A172 (cell line): ENCODE data around the gene SIGLEC10. TPM values are rescaled to one million over a fixed set of nuclear protein-coding genes. Genes with fewer than 3 reads are reported as not detected.
"Not testable (repeated sequence)": the region's sequence is repeated elsewhere in the genome, so short reads cannot be mapped to it uniquely, and the experiment has no call there.

Experiments
- DNase-seq: peaks from one replicate; pipeline ENCODE4 v3.0.0-alpha.2; 2015; ENCODE audit warnings: low spot score
- total RNA-seq: library from RNA; depleted of rRNA; stranded (reverse); fragments of >200 nt; shearing (Covaris generic); gene quantifications from 2 replicates; pipeline ENCODE4 v1.2.3, GENCODE V29; 2014; rRNA removed

The SIGLEC10 gene
- total RNA-seq: not detected in 2 replicates

- no peak for DNase-seq
These were observed at the start of gene SIGLEC10 for GRCh38 chr19:51417107-51417809. Gene SIGLEC10 (minus strand): TSS chr19:51417642. CDS start chr19:51417581, 61 bp downstream.

GRCh38 chr19:51466723-51467122 is 49.3 kb upstream of the SIGLEC10 start:
- DNase-seq: no peak

GRCh38 chr19:51463976-51464581 is 46.6 kb upstream of the SIGLEC10 start:
- not testable (repeated sequence) for DNase-seq

DNA sequence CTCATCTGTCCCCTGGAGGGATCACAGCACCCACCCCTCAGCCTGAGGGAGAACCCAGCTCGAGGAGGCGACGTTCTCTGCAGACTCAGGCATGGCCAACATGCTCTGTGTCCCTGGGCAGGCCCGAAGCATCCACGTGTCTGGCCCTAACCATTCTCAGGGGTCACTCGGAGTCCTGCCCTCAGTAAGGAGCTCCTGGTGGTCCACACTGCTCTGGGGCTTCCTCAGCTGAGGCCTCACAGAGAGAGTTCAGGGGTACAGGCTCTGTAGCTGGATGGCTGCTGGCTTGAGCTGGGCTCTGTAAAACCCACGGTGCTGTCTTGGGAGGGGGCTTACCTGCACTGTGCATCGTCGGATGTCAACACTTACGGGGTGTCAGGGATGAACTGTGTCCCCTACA is 45.2 kb upstream of the SIGLEC10 start:
- no peak for DNase-seq

GRCh38 chr19:51462276-51462675 is 44.8 kb upstream of the SIGLEC10 start:
- no peak for DNase-seq

DNA sequence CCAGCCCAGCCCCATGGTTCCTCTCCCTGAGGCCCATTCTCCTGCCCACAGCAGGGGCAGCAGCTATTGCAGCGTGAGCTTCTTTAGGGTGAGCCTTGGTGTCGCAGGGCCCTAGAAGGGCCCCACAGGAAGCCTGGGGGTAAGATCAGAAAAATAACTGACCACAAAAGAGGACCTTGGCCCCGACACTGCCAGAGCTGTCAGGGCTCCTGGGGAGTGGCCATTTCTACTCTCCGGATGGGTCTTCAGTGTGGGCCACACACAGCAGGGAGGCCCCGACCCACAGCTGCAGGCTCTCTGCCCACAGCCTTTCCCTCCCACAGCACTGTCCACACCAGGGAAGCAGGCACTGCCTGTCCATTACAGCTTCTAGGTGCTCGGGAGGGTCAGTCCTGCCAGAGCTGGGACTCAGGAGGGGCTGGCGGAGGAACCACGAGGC is 44.3 kb upstream of the SIGLEC10 start:
- DNase-seq: no peak

DNA sequence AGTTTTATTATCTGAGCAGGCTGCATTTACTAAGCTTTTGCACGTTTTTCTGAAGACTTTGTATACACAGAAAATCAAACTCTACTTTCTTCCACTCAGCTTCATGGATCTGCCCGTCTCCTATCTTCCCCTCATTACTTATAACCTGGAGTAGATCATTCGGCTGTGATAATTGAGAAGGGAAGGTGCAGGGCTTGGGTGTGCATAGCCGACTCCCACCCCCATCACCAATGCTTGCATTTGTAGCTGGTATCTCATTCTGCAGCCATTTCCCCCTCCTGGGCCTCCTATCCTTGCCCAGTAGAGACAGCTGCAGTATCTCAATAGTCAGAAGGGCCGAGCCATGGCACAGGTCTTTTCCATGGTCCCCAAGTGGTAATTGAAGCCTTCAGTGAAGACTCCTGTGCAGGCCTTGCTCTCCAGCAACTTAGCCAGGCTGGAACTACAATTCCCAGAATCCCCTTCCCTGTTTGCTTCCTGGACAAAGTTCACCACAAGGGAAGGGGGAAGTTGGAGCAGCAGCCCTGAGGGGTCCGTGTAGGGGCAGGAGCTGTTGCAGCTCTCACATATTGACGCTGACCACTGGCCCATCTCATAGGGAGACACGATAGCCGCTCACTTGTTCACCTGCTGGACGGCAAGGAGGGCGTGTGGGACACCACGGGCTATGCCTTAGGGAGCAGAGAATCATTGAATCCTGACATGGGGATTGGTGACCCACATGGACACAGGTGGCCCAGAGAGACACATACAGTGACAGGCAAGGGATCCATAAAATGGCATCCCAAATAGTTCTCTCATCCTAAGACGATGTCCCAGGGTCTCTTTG is 42.9 kb upstream of the SIGLEC10 start:
- no peak for DNase-seq

DNA sequence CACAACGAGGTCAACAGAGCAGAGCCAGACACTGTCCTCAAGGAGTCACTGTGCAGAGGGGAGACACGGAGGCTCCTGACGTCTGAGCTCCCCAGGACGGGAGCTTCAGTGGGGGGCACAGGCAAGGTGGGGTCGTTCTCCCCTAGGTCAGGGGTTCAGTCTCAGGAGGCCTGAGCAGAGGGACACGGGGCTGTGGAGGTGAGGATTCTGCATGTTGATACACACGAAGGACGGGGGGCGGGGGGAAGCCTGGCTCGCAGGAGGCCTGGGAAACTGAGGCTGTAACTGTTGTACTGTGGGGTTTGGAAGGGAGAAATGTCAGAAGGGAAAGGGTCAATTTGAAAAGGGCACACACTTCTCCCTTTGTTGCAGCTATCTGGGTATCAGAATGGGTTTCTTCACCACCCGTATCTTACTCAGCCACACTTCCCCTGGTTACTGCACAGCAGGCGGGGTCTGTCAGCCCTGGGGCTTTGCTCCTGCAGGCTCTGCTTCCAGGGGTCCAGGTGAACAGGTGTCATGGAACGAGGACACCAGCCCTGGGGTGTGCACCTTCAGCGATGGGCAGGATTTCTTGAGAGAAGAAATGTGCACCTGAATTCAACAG is 41.6 kb upstream of the SIGLEC10 start:
- DNase-seq: no peak

DNA sequence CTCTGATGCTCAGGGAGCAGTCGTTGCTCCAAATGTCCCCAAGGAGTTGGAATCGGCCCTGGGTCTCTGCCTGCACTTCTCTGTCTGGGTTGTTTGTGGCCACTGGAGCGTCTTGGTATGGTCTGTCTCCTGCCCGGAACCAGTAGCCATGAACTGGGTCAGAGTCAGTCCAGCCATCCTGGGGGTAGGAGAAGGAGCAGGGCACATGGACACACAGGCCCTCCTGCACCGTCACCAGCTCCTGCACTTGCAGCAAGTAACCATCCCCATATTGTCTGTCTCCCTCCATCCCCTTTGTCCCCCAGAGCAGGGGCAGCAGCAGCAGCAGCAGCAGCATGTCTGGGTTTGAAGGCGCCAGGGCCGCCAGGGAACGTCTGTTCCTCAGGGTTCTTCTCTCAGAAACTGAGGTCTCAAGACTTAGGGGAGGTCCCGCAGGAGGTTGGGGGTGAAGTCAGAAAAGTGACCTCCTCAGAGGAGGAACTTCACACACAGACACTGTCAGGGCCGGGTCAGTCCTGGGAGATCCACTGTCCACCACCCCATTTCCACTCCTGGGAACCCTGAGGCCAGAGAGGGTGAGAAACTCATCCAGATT is 40.7 kb upstream of the SIGLEC10 start, which contains the start of gene SIGLEC8:
TSS of gene SIGLEC8 (minus strand) at position 404 of the 595 bp plus-strand sequence. CDS start at position 337, 67 bp downstream.
- DNase-seq: no peak

DNA sequence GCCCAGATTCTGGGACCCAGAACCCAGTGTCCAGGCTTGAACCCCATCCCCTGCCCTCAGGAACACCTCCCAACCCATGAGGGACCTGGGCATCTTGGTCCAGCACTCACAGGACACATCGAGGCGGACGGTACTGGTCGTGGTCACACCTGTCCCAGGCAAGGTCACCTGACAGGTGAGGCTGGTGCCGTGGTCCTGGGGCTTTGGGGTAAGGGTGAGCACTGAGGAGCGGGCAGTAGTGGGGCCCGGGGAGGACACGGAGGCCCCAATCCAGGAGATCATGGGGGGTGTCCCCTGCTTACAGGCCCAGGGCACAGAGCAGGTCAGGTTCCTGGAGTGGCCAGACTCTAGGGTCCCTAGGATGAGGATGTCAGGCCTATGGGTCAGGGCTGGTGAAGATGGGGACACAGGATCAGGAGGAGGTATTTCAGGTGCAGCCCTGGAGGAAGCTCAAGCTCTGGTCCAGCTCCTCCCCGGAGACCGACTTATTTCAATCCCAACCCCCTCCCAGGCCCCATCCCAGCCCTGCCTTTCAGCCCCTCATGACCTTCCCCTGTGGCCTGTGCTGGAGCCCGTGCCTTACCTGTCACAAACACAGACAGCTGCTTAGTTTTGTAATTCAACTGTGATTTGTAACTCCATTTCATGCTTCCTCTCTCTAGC is 40.0 kb upstream of the SIGLEC10 start:
- no peak for DNase-seq

DNA sequence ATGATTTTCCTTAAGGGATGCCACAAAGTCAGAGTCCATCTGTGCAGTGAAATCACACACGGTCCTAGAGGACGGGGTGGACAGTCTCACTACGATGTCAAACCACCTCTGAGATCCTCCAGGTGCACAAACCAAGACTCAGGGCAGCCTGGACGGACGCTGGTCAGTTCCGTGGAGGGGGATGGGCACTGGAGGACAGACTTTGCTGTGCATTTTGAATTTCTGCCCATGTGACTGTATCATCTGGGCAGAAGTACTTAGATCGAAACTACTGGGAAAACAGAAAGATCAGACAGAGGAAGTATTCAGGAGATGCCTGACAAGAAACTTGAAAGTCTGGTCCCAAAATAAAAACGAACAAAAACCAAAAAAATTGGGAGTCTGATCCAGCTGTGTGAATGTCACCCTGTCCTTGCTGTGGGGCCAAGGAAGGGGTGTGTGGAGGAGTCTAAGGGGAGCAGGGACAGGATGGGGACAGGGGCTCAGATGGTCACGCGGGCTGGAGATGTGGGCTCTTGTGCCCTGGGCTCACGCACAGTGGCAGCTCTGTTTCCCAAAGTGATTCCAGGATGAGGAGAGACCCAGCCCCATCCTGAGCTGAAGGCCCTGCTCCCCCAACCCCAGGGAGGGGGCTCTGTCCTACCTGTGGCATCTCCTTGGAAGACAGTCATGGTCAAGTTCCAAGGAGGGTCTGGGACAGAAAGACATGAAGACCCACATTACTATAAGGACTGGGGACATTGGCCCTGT is 39.3 kb upstream of the SIGLEC10 start:
- DNase-seq: no peak

GRCh38 chr19:51450730-51451307 is 33.4 kb upstream of the SIGLEC10 start:
- DNase-seq: no peak

DNA sequence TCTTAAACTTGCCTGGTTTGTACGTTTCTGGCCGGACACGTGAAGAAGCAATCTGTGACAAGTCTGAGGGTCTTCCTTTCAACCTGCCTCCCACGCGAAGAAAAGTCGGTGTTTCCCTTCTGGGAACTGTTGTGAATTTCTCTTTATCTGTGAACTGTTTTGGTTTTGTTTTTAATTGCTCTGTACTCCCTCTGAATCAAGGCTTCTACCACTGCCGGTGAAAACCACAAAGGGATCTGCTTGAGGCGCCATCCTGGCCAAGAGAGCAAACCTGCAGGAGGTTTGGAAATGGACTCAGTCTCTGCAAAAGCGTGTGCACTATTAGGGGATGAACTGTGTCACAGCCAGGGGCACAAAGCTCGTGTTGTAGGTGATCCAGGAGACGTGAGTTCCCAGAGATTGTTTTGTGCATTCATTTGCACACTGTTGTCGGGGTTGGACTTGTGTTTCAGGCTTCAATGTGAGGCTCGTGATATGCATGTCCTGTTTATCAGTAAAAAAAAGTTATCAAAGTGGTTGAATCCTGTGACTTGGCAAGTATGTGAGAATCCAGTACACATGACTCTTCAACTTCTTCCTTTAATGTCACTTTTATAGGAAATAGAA is 31.1 kb upstream of the SIGLEC10 start:
- no peak for DNase-seq

- DNase-seq: no peak
These were observed 30.6 kb upstream of the SIGLEC10 start for GRCh38 chr19:51448011-51448410.

- DNase-seq: not testable (repeated sequence)
These were observed 30.1 kb upstream of the SIGLEC10 start for GRCh38 chr19:51447510-51447909.

- DNase-seq: peak; percentile 8
These were observed 24.3 kb upstream of the SIGLEC10 start for GRCh38 chr19:51441410-51442390.

DNA sequence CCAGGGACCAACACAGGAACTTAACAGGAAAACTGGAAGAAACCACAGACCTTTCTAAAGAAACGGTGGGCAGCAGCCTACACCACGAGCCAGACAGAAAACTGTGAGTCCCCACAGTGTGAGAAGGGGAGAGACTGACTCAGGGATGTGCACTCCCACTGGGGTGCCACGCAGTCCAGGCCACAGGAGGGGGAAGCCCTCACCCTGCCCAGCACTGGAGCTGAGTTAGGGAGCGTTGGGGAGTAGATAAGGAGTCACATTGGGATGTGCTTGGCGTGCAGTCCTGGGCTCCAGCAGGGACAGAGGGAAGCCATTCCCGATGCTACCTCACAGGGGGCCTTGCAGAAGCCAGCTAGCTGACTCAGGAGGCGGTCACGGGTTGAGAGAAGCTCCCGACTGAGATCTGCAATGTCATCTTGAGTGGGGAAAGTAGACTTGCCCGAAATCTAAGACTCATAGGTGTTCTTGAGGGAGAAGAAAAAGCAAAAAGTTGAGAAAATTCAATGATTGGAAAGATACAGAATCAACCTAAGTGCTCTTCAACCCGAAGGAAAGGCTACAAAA is 23.5 kb upstream of the SIGLEC10 start:
- peak; percentile 4 for DNase-seq

DNA sequence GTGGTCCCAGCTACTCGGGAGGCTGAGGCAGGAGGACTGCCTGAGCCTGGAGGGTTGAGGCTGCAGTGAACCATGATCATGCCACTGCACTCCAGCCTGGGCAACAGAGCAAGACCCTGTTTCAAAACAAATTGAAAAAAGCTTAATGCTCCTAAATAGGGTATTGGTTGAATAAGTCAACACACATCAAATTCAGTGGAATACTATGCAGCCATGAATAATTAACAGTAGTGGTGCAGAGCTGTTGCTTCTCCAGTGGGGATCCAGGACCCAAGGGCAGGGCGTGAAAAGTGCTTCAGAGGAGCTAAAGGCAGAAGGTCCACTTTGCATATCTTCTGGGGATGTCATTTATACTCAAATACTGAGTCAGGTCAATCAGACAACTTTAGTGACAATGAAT is 22.6 kb upstream of the SIGLEC10 start:
- DNase-seq: no peak
